ENCODE measurements around the gene CYP4F11. TPM values are rescaled to one million over a fixed set of nuclear protein-coding genes. Genes with fewer than 3 reads are reported as not detected.
"Not testable (repeated sequence)": the region's sequence is repeated elsewhere in the genome, so short reads cannot be mapped to it uniquely, and the experiment has no call there.

Gene CYP4F11
- total RNA-seq, 1 donor from 2014 or later: not detected

GRCh38 chr19:15902254-15902653 is 32.1 kb downstream of the CYP4F11 start:
- DNase-seq: no peak
- Mint-ChIP-seq H3K4me3 (ENCODE audit: unreplicated experiment) (no peak overlapping the region), H3K36me3 (ENCODE audit: unreplicated experiment) (peaks cover 4% of the 10 kb centered on the region), H3K4me1 (ENCODE audit: low read depth, unreplicated experiment) (no peaks in the 10 kb centered on the region), H3K27me3 (ENCODE audit: unreplicated experiment) (no peaks in the 10 kb centered on the region), H3K27ac (ENCODE audit: unreplicated experiment) (no peak overlapping the region), H3K9me3 (ENCODE audit: unreplicated experiment) (peaks cover 3% of the 10 kb centered on the region)
- TF ChIP-seq, protein P1, sequence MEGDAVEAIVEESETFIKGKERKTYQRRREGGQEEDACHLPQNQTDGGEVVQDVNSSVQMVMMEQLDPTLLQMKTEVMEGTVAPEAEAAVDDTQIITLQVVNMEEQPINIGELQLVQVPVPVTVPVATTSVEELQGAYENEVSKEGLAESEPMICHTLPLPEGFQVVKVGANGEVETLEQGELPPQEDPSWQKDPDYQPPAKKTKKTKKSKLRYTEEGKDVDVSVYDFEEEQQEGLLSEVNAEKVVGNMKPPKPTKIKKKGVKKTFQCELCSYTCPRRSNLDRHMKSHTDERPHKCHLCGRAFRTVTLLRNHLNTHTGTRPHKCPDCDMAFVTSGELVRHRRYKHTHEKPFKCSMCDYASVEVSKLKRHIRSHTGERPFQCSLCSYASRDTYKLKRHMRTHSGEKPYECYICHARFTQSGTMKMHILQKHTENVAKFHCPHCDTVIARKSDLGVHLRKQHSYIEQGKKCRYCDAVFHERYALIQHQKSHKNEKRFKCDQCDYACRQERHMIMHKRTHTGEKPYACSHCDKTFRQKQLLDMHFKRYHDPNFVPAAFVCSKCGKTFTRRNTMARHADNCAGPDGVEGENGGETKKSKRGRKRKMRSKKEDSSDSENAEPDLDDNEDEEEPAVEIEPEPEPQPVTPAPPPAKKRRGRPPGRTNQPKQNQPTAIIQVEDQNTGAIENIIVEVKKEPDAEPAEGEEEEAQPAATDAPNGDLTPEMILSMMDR (IDR thresholded peaks at IDR 0.05; ENCODE audit: partially characterized antibody, unreplicated experiment): no peak

GRCh38 chr19:15900504-15900903 is 33.8 kb downstream of the CYP4F11 start:
- H3K36me3 Mint-ChIP-seq (ENCODE audit: unreplicated experiment): peaks cover 13% of the 10 kb centered on the region
- TF ChIP-seq, protein P1 (IDR thresholded peaks at IDR 0.05; ENCODE audit: partially characterized antibody, unreplicated experiment): no peak
- H3K27me3 Mint-ChIP-seq (ENCODE audit: unreplicated experiment): peaks cover 7% of the 10 kb centered on the region
- H3K9me3 Mint-ChIP-seq (ENCODE audit: unreplicated experiment): peaks cover 8% of the 10 kb centered on the region
- DNase-seq: no peak
- no peak overlapping the region for H3K4me3 Mint-ChIP-seq (ENCODE audit: unreplicated experiment)
- no peak overlapping the region for H3K27ac Mint-ChIP-seq (ENCODE audit: unreplicated experiment)
- H3K4me1 Mint-ChIP-seq (ENCODE audit: low read depth, unreplicated experiment): no peaks in the 10 kb centered on the region

- H3K27me3 Mint-ChIP-seq (ENCODE audit: unreplicated experiment); H3K9me3 Mint-ChIP-seq (ENCODE audit: unreplicated experiment); H3K4me3 Mint-ChIP-seq (ENCODE audit: unreplicated experiment); DNase-seq; H3K4me1 Mint-ChIP-seq (ENCODE audit: low read depth, unreplicated experiment); H3K27ac Mint-ChIP-seq (ENCODE audit: unreplicated experiment): not testable (repeated sequence)
- peaks cover 13% of the 10 kb centered on the region for H3K36me3 Mint-ChIP-seq (ENCODE audit: unreplicated experiment)
Measured at GRCh38 chr19:15900032-15900431, 34.3 kb downstream of the CYP4F11 start.

- H3K36me3 Mint-ChIP-seq (ENCODE audit: unreplicated experiment): peaks cover 13% of the 10 kb centered on the region
- not testable (repeated sequence) for DNase-seq; H3K4me1 Mint-ChIP-seq (ENCODE audit: low read depth, unreplicated experiment); H3K27me3 Mint-ChIP-seq (ENCODE audit: unreplicated experiment); H3K4me3 Mint-ChIP-seq (ENCODE audit: unreplicated experiment); H3K27ac Mint-ChIP-seq (ENCODE audit: unreplicated experiment); H3K9me3 Mint-ChIP-seq (ENCODE audit: unreplicated experiment)
Measured at GRCh38 chr19:15899561-15899960, 34.8 kb downstream of the CYP4F11 start.

DNA sequence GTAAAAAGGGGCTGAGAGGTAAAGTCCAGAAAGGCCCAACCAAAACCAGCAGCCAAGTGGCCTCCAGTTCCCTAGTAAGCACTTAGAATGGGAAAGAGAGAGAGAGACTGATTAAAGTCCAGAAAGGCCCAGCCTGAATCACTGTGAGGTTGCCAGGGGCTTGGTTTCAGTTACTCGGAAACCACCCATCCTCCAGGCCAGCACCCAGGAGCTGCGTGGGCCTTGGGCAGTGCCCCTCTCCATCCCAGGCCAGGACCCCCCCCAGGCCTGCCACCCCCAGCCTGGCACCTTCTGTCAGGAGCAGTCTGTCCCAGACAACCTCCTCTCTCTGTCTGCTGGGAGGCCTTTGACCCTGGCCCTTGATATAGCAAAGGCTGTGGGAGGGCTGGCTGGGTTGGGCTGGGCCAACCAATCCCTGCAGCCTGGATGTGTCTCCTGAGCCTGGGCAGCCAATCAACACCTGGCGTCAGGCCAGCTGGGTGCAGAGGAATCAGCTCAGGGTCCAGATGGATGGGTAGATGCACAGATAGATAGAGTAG is 36.5 kb downstream of the CYP4F11 start, which contains the start of gene CYP4F2:
TSS of gene CYP4F2 (minus strand) at position 337 of the 539 bp plus-strand sequence. CDS start 463 bp downstream, outside the sequence.
- no peak for DNase-seq
- Mint-ChIP-seq H3K27me3 (ENCODE audit: unreplicated experiment) (peaks cover 7% of the 10 kb centered on the region), H3K9me3 (ENCODE audit: unreplicated experiment) (peaks cover 8% of the 10 kb centered on the region), H3K4me1 (ENCODE audit: low read depth, unreplicated experiment) (no peaks in the 10 kb centered on the region), H3K36me3 (ENCODE audit: unreplicated experiment) (peaks cover 13% of the 10 kb centered on the region), H3K4me3 (ENCODE audit: unreplicated experiment) (no peak within 1 kb of the TSS), H3K27ac (ENCODE audit: unreplicated experiment) (no peak within 1 kb of the TSS)
- TF ChIP-seq, protein P1 (IDR thresholded peaks at IDR 0.05; ENCODE audit: partially characterized antibody, unreplicated experiment): no peak

- Mint-ChIP-seq H3K4me3 (ENCODE audit: unreplicated experiment) (no peak overlapping the region), H3K27ac (ENCODE audit: unreplicated experiment) (no peak overlapping the region), H3K36me3 (ENCODE audit: unreplicated experiment) (peaks cover 13% of the 10 kb centered on the region), H3K9me3 (ENCODE audit: unreplicated experiment) (peaks cover 6% of the 10 kb centered on the region), H3K4me1 (ENCODE audit: low read depth, unreplicated experiment) (no peaks in the 10 kb centered on the region), H3K27me3 (ENCODE audit: unreplicated experiment) (peaks cover 7% of the 10 kb centered on the region)
- no peak for DNase-seq
- TF ChIP-seq, protein P1 (IDR thresholded peaks at IDR 0.05; ENCODE audit: partially characterized antibody, unreplicated experiment): no peak
Measured at GRCh38 chr19:15897026-15897737, 37.1 kb downstream of the CYP4F11 start.

All from glutamatergic neuron (in vitro differentiated cells).